GM12878 (cell line): ENCODE measurements around the gene SIT1. TPM values are rescaled to one million over a fixed set of nuclear protein-coding genes. Genes with fewer than 3 reads are reported as not detected.

Source experiments
- ATAC-seq: fragments of 200-7000 bp; cut with Tn5 transposase; 3 replicates; pipeline ENCODE4 v1.9.1; 2020; ENCODE audit warnings: mild to moderate bottlenecking, moderate library complexity
- BruUV-seq: library from RNA; stranded (reverse); fragments of 400-500 nt; replicated peaks from 2 replicates; lab custom pipeline; 2021; lab: Mats Ljungman, UMichigan
- CTCF ChIA-PET: fragments of 300-600 bp; sonication (Branson Sonifier 250); formaldehyde crosslinking; extraction: SDS; loops from one replicate; lab custom pipeline; 2021; ENCODE audit warnings: inconsistent platforms; lab: Yijun Ruan, JAX
- POLR2A ChIA-PET: fragments of 350-600 bp; formaldehyde crosslinking; extraction: SDS; loops from one replicate; lab custom pipeline; 2021; ENCODE audit warnings: inconsistent platforms; lab: Charles Lee
- RAD21 ChIA-PET: fragments of 300-600 bp; sonication (Branson Sonifier 250); formaldehyde crosslinking; loops from one replicate; lab custom pipeline; 2023; ENCODE audit warnings: antibody characterized with exemption; ENCODE audit not compliant: unreplicated experiment; lab: Charles Lee
- SMC1A ChIA-PET: fragments of 300-600 bp; sonication (Branson Sonifier 250); formaldehyde crosslinking; loops from one replicate; lab custom pipeline; 2023; ENCODE audit not compliant: unreplicated experiment, uncharacterized antibody; lab: Charles Lee
- DNase-seq: peaks from one replicate; pipeline ENCODE4 v3.0.0-alpha.2; 2011; ENCODE audit warnings: low read depth, low spot score
- FAIRE-seq: peaks from 3 replicates; lab custom pipeline; 2011; peaks lifted over from hg19 to GRCh38; lab: Jason Lieb, UNC
- H2AFZ ChIP-seq: 2 replicates; pipeline ENCODE4 v1.6.0; 2011; ENCODE audit warnings: low read depth, low read length, control low read depth; ENCODE audit not compliant: control insufficient read depth
- H3K27ac ChIP-seq: 2 replicates; pipeline ENCODE4 v1.5.1; 2011; ENCODE audit warnings: control low read depth; ENCODE audit not compliant: control insufficient read depth, insufficient read depth
- H3K27me3 ChIP-seq, 2 experiments: replicated peaks in 1 of 2; 2 replicates each; pipeline versions ENCODE4 v1.6.0 to v1.6.1; 2011; ENCODE audit warnings: low read length in 1 of 2; ENCODE audit not compliant: control insufficient read depth in 2 of 2, insufficient read depth in 2 of 2
- H3K36me3 ChIP-seq, 2 experiments: 2 replicates each; pipeline ENCODE4 v1.5.1; 2011; ENCODE audit warnings: low read length in 1 of 2; ENCODE audit not compliant: control insufficient read depth in 2 of 2, insufficient read depth in 2 of 2
- H3K4me1 ChIP-seq: 2 replicates; pipeline ENCODE4 v1.6.1; 2011; ENCODE audit warnings: mild to moderate bottlenecking, low read length, moderate library complexity, mixed read lengths; ENCODE audit not compliant: control insufficient read depth, insufficient read depth
- H3K4me2 ChIP-seq: 2 replicates; pipeline ENCODE4 v1.6.0; 2011; ENCODE audit warnings: control low read depth; ENCODE audit not compliant: control insufficient read depth, insufficient read depth
- H3K4me3 ChIP-seq: fragments of 200-600 bp; sonication (generic); 2 replicates; pipeline ENCODE4 v1.5.1; 2016
- H3K79me2 ChIP-seq: 2 replicates; pipeline ENCODE4 v1.6.0; 2011; ENCODE audit warnings: low read length; ENCODE audit not compliant: control insufficient read depth, insufficient read depth
- H3K9ac ChIP-seq: 2 replicates; pipeline ENCODE4 v1.8.0; 2011; ENCODE audit warnings: low read length, control low read depth, mixed read lengths; ENCODE audit not compliant: control insufficient read depth, insufficient read depth
- H3K9me3 ChIP-seq: replicated peaks from 3 replicates; pipeline ENCODE4 v1.5.1; 2011; ENCODE audit warnings: mild to moderate bottlenecking, low read length; ENCODE audit not compliant: control insufficient read depth, insufficient read depth
- H4K20me1 ChIP-seq: 2 replicates; pipeline ENCODE4 v1.6.0; 2011; ENCODE audit not compliant: control insufficient read depth, insufficient read depth
- BACH1 ChIP-seq: fragments of 450-650 bp; IDR thresholded peaks from 2 replicates; pipeline ENCODE4 v1.6.1; 2017; ENCODE audit warnings: mild to moderate bottlenecking, borderline replicate concordance
- CREM ChIP-seq: IDR thresholded peaks from 2 replicates; pipeline ENCODE4 v1.6.1; 2014; ENCODE audit warnings: antibody characterized with exemption, low read depth
- ETV6 ChIP-seq, 2 experiments: fragments of 450-650 bp in 1 of 2; IDR thresholded peaks in 1 of 2; conservative IDR thresholded peaks in 1 of 2; 2 replicates each; pipeline ENCODE4 v1.6.1; 2014; ENCODE audit warnings: antibody characterized with exemption in 1 of 2, borderline replicate concordance in 1 of 2, low read depth in 1 of 2, mild to moderate bottlenecking in 1 of 2, moderate library complexity in 1 of 2
- HDGF ChIP-seq: fragments of 450-650 bp; IDR thresholded peaks from 2 replicates; pipeline ENCODE4 v1.6.1; 2016; ENCODE audit warnings: antibody characterized with exemption
- MEF2B ChIP-seq: fragments of 450-650 bp; IDR thresholded peaks from 2 replicates; pipeline ENCODE4 v1.6.1; 2018; ENCODE audit warnings: mild to moderate bottlenecking, moderate library complexity; ENCODE audit not compliant: partially characterized antibody, poor library complexity, severe bottlenecking
- MYC ChIP-seq: IDR thresholded peaks from 2 replicates; pipeline ENCODE4 v1.6.1; 2011; ENCODE audit warnings: mild to moderate bottlenecking, low read length, moderate library complexity, inconsistent platforms; ENCODE audit not compliant: insufficient read depth, insufficient replicate concordance, insufficient read length, severe bottlenecking
- NBN ChIP-seq: fragments of 450-650 bp; IDR thresholded peaks from 2 replicates; pipeline ENCODE4 v1.6.1; 2016
- RB1 ChIP-seq: fragments of 450-650 bp; formaldehyde crosslinking; IDR thresholded peaks from 2 replicates; pipeline ENCODE4 v1.6.1; 2017; ENCODE audit warnings: mild to moderate bottlenecking, borderline replicate concordance
- SIX5 ChIP-seq: IDR thresholded peaks from 2 replicates; pipeline ENCODE4 v1.6.1; 2011; ENCODE audit warnings: mild to moderate bottlenecking, low read depth, low read length, moderate library complexity; ENCODE audit not compliant: severe bottlenecking
- SUPT20H ChIP-seq: IDR thresholded peaks from 2 replicates; pipeline ENCODE4 v1.6.1; 2011; ENCODE audit warnings: low read depth, mild to moderate bottlenecking, low read length, moderate library complexity, borderline replicate concordance; ENCODE audit not compliant: control insufficient read depth
- TARDBP ChIP-seq: IDR thresholded peaks from 2 replicates; pipeline ENCODE4 v1.6.1; 2016; ENCODE audit warnings: borderline replicate concordance
- TBL1XR1 ChIP-seq: IDR thresholded peaks from 2 replicates; pipeline ENCODE4 v1.6.1; 2012; ENCODE audit warnings: low read depth, low read length, improper control_type of control experiment
- TCF3 ChIP-seq: IDR thresholded peaks from 2 replicates; pipeline ENCODE4 v1.6.1; 2012; ENCODE audit warnings: low read depth, mild to moderate bottlenecking, low read length, borderline replicate concordance; ENCODE audit not compliant: insufficient read depth
- WGBS: methylation state at CpG from one replicate; pipeline ENCODE4 v1.1.6; 2016; ENCODE audit warnings: low lambda C conversion rate; ENCODE audit not compliant: insufficient replicate concordance, insufficient coverage; ENCODE audit errors: missing lambda C conversion rate; 5-methylcytosine and 5-hydroxymethylcytosine counted together
- in situ Hi-C: fragments of 300-500 bp; cut with MboI; formaldehyde crosslinking; loops from 9 replicates; pipeline ENCODE4 v1.14.3; 2018; ENCODE audit warnings: mixed read lengths
- intact Hi-C: fragments of 100-400 bp; cut with micrococcal nuclease; formaldehyde crosslinking; loops from one replicate; pipeline ENCODE4 v1.14.2; 2022; ENCODE audit not compliant: unreplicated experiment
- polyA plus RNA-seq, 11 experiments: library from polyadenylated mRNA; depleted of rRNA in 4 of 11; unstranded in 6 of 11; stranded (reverse) in 5 of 11; fragments of >200 nt; fragmentation: Nextera tagmentation in 4 of 11; fragmentation: Illumina TruSeq in 1 of 11; extraction: Ambion mirVana in 4 of 11; extraction: Trizol in 1 of 11; gene quantifications; 1 replicate in 1 of 11; 2 replicates in 10 of 11; pipeline versions ENCODE4 v1.2.1 to v1.2.3, GENCODE V29; 2011 to 2016; ENCODE audit warnings: inconsistent platforms in 2 of 11, missing spikeins in 2 of 11, low read depth in 1 of 11
- total RNA-seq, 4 experiments: library from RNA; depleted of rRNA in 3 of 4; stranded (reverse); fragments of >200 nt in 3 of 4; fragmentation: Illumina TruSeq in 1 of 4; extraction: Trizol in 1 of 4; gene quantifications; 2 replicates each; pipeline versions ENCODE4 v1.2.1 to v1.2.3, GENCODE V29; 2013 to 2021
- TF ChIP-seq, protein P1 (sequence below): IDR thresholded peaks from 2 replicates; pipeline ENCODE4 v1.6.1; 2011; ENCODE audit warnings: borderline replicate concordance, low read depth, mild to moderate bottlenecking, moderate library complexity, low read length; ENCODE audit not compliant: insufficient read depth, poor library complexity, severe bottlenecking
- TF ChIP-seq, protein P2 (sequence below): fragments of 450-650 bp; IDR thresholded peaks from 2 replicates; pipeline ENCODE4 v1.6.1; 2017; ENCODE audit warnings: mild to moderate bottlenecking

The SIT1 gene
- total and polyA plus RNA-seq, 10 of the 15 experiments (the other 5 are each of a cell fraction or from before 2014, with no cell fraction given), result 0.97 to 137 (median 59.7) TPM

DNA sequence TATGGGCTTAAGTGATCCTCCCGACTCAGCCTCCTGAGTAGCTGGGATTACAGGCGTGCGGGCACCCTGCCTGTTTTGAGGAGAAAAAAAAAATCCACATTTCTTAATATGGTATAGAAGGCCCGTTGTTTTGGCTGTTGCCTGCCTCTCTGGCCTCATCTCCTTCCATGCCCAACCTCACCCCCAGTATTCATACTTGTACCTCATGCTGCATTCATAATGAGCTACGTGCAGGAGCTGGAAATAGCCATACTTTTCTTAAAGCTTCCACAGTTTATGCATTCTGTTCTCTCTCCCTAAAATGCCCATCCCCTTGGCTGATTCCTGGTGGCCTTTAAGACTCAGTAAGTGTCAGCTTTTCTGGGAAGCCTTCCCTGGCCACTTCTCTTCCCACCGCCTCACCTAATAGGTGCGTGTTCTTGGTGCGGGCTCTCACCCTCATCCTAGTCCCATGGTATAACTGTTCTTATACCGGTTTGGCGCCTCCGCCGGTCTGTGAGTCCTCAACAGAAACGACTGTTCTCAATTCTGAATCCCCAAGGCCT is 41.1 kb upstream of the SIT1 start:
- intact Hi-C loops, result no loop called here
- ChIA-PET POLR2A (interaction anchor here (1.1 to 2.7 kb wide), 4 partner anchors 9 to 40 kb away, joined by 3 to 13 read pairs (median 6); partner anchors contain the start of genes CREB3 and TLN1), CTCF (interaction anchor here (0.8 to 15.2 kb wide), 5 partner anchors 20 to 98 kb away, joined by 3 to 227 read pairs (median 4); partner anchors contain the start of genes ARHGEF39, CCDC107 and RMRP)

More for the DNA sequence above, 41.1 kb upstream of the SIT1 start:
- no peak for TF ChIP-seq TBL1XR1
- no peak for TF ChIP-seq CREM
- no peak for TF ChIP-seq SIX5
- TF ChIP-seq SUPT20H, result no peak
- no peak for TF ChIP-seq MYC
- no peak for TF ChIP-seq BACH1
- TF ChIP-seq, protein P1, sequence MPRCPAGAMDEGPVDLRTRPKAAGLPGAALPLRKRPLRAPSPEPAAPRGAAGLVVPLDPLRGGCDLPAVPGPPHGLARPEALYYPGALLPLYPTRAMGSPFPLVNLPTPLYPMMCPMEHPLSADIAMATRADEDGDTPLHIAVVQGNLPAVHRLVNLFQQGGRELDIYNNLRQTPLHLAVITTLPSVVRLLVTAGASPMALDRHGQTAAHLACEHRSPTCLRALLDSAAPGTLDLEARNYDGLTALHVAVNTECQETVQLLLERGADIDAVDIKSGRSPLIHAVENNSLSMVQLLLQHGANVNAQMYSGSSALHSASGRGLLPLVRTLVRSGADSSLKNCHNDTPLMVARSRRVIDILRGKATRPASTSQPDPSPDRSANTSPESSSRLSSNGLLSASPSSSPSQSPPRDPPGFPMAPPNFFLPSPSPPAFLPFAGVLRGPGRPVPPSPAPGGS, result no peak
- no peak for TF ChIP-seq TARDBP
- TF ChIP-seq ETV6 (conservative IDR thresholded peaks at IDR 0.05 in 1 of 2, IDR thresholded peaks at IDR 0.05 in 1 of 2; ENCODE audit: borderline replicate concordance in 1 of 2, low read depth in 1 of 2), result no peak
- TF ChIP-seq, protein P2, sequence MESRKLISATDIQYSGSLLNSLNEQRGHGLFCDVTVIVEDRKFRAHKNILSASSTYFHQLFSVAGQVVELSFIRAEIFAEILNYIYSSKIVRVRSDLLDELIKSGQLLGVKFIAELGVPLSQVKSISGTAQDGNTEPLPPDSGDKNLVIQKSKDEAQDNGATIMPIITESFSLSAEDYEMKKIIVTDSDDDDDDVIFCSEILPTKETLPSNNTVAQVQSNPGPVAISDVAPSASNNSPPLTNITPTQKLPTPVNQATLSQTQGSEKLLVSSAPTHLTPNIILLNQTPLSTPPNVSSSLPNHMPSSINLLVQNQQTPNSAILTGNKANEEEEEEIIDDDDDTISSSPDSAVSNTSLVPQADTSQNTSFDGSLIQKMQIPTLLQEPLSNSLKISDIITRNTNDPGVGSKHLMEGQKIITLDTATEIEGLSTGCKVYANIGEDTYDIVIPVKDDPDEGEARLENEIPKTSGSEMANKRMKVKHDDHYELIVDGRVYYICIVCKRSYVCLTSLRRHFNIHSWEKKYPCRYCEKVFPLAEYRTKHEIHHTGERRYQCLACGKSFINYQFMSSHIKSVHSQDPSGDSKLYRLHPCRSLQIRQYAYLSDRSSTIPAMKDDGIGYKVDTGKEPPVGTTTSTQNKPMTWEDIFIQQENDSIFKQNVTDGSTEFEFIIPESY, result no peak
- TF ChIP-seq HDGF, result no peak
- TF ChIP-seq MEF2B, result no peak
- no peak for TF ChIP-seq NBN
- TF ChIP-seq TCF3, result no peak
- TF ChIP-seq RB1, result no peak
- TF ChIP-seq, all 136 proteins: peak for 0
- H3K4me2 ChIP-seq, result no peak overlapping the region
- ChIA-PET RAD21 (interaction anchor here (1.2 to 1.5 kb wide), 3 partner anchors 22 to 88 kb away, joined by 3 to 4 read pairs (median 4); no protein-coding TSS in a partner anchor), SMC1A (interaction anchor here (0.6 to 1.3 kb wide), 9 partner anchors 9 to 1394 kb away, joined by 3 to 4 read pairs (median 3); no protein-coding TSS in a partner anchor)
- WGBS, result 91% methylated on average over 13 of the region's 13 CpGs
- DNase-seq (no peak), FAIRE-seq (no peak), ATAC-seq (no peak)
- H3K9ac ChIP-seq, result no peak overlapping the region
- no peak overlapping the region for H3K27ac ChIP-seq
- H3K79me2 ChIP-seq, result no peaks in the 10 kb centered on the region; the same call in 1 of the 2 replicates
- no peaks in the 10 kb centered on the region for H4K20me1 ChIP-seq
- no peaks in the 10 kb centered on the region for H3K9me3 ChIP-seq
- no TSS peak for BruUV-seq
- peaks cover 6 to 10% of the 10 kb centered on the region in 2 experiments; a peak in 2 of 4 replicates for H3K36me3 ChIP-seq
- in situ Hi-C loops, result no loop called here
- peaks cover 3% of the 10 kb centered on the region; the same call in 1 of the 2 replicates for H3K4me1 ChIP-seq
- no peak overlapping the region for H2AFZ ChIP-seq
- H3K4me3 ChIP-seq, result no peak overlapping the region
- H3K27me3 ChIP-seq, result no peaks in the 10 kb centered on the region
